Left lung (tissue), 10 donors: Measurements from ENCODE around the gene CAB39. TPM values are rescaled to one million over a fixed set of nuclear protein-coding genes. Genes with fewer than 3 reads are reported as not detected.

ENCODE experiments used
- ATAC-seq: fragments of 200-7000 bp; cut with Tn5 transposase; one replicate; pipeline ENCODE4 v1.9.1; 2020; ENCODE audit warnings: moderate library complexity
- DNase-seq, 4 donors: peaks; one replicate each; pipeline ENCODE4 v3.0.0-alpha.2; 2013 to 2020
- H3K27ac ChIP-seq, 2 donors: fragments of 200-600 bp; sonication (generic) in 1 of 2; one replicate each; pipeline versions ENCODE4 v1.5.0 to v1.8.0; 2020 to 2021
- H3K27me3 ChIP-seq, 2 donors: fragments of 200-600 bp; sonication (generic) in 1 of 2; one replicate each; pipeline versions ENCODE4 v1.5.0 to v1.8.0; 2020 to 2021
- H3K36me3 ChIP-seq, 2 donors: fragments of 200-600 bp; sonication (generic) in 1 of 2; one replicate each; pipeline versions ENCODE4 v1.5.0 to v1.8.0; 2020 to 2021
- H3K4me1 ChIP-seq, 2 donors: fragments of 200-600 bp; one replicate each; pipeline ENCODE4 v1.8.0; 2021
- H3K4me3 ChIP-seq, 2 donors: fragments of 200-600 bp; sonication (generic) in 1 of 2; one replicate each; pipeline versions ENCODE4 v1.5.0 to v1.8.0; 2020 to 2021; ENCODE audit warnings: mild to moderate bottlenecking in 1 of 2
- H3K9me3 ChIP-seq, 2 donors: fragments of 200-600 bp; sonication (generic) in 1 of 2; one replicate each; pipeline versions ENCODE4 v1.5.0 to v1.8.0; 2020 to 2021
- CTCF ChIP-seq, 2 donors: fragments of 200-600 bp; sonication (generic) in 1 of 2; IDR thresholded peaks; one replicate each; pipeline versions ENCODE4 v1.5.0 to v1.8.0; 2021; ENCODE audit warnings: antibody characterized with exemption in 2 of 2
- intact Hi-C, 2 donors: fragments of 100-400 bp; cut with DNase I; formaldehyde crosslinking; loops; one replicate each; pipeline versions ENCODE4 v1.11.2 to v1.14.2; 2022
- polyA plus RNA-seq, 6 donors: library from polyadenylated mRNA; unstranded; fragments of 120-200 nt; gene quantifications; one replicate each; pipeline ENCODE4 v1.2.1, GENCODE V29; 2013; ENCODE audit not compliant: insufficient read length in 6 of 6
- total RNA-seq, 2 donors: library from RNA; stranded (reverse); fragmentation: NEBNext Ultra II Directional; extraction: Animal tissue kit (Norgen Biotek cat#: 25700); gene quantifications; one replicate each; pipeline ENCODE4 v1.2.1, GENCODE V29; 2021
- donor health status: DM: no; HTN: yes; CAD: no.
- donor health status: DM: no; HTN: no; CAD: no.

The CAB39 gene
- total and polyA plus RNA-seq, 8 donors: 52.9 to 86.5 (median 63.3) TPM

- Histone ChIP-seq H3K36me3 (no peaks in the 10 kb centered on the region), H3K4me1 (peaks cover 0 to 34% of the 10 kb centered on the region in 2 donors), H3K9me3 (no peaks in the 10 kb centered on the region), H3K4me3 (no peak overlapping the region), H3K27ac (no peak overlapping the region), H3K27me3 (no peaks in the 10 kb centered on the region)
- ATAC-seq (no peak), DNase-seq (no peak)
- TF ChIP-seq CTCF (IDR thresholded peaks at IDR 0.05): no peak
- intact Hi-C loops: no loop called here
These were observed 41.5 kb upstream of the CAB39 start for GRCh38 chr2:230671117-230671516.

- Histone ChIP-seq H3K36me3 (no peaks in the 10 kb centered on the region), H3K27ac (no peak overlapping the region), H3K4me3 (no peak overlapping the region), H3K27me3 (no peaks in the 10 kb centered on the region), H3K9me3 (peaks cover 0 to 1% of the 10 kb centered on the region in 2 donors), H3K4me1 (peaks cover 0 to 32% of the 10 kb centered on the region in 2 donors)
- TF ChIP-seq CTCF (IDR thresholded peaks at IDR 0.05): no peak
- no peak for DNase-seq
- no peak for ATAC-seq
- intact Hi-C loops: no loop called here
These were observed 39.8 kb upstream of the CAB39 start for GRCh38 chr2:230672836-230673235.

- TF ChIP-seq CTCF (IDR thresholded peaks at IDR 0.05): no peak
- Histone ChIP-seq H3K27me3 (no peaks in the 10 kb centered on the region), H3K4me1 (peaks cover 0 to 31% of the 10 kb centered on the region in 2 donors), H3K36me3 (no peaks in the 10 kb centered on the region), H3K4me3 (no peak overlapping the region), H3K27ac (no peak overlapping the region), H3K9me3 (peaks cover 0 to 5% of the 10 kb centered on the region in 2 donors)
- DNase-seq (no peak), ATAC-seq (no peak)
- intact Hi-C loops: no loop called here
These were observed 38.2 kb upstream of the CAB39 start for GRCh38 chr2:230674401-230674800.

DNA sequence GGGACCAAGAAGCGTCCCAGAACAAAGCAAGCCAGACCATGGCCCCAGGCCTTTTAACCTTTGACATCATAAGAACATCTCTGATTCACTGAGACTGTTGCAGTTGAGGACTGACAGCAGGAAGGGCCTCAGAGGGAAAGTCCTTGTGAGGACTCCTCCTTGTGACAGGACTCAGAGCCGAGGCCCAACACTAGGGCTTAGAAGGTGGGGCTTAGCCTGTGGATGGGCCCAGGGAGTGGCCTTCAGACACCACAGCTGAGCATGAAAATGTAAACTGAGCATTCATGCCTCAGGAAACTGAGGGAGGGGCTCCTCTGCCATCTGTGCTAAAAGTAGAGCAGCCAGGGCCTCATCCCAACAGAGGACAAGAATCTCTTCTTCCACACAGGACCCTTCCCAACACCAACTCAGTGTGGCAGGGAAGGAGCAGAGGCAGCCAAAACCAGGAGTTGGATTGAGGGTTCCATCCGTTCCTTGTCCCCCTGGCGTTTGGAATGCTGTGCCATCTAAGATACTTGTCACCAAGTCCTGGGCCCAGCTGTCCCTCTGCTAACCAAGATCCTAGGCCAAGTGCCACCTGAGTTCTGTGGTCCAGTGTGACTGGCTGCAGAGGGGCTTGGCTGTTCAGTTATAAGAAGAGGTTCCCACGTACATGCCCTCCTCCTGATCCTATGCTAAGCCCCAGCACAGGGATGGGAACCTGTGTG is 37.5 kb upstream of the CAB39 start:
- Histone ChIP-seq H3K27ac (no peak overlapping the region), H3K36me3 (no peaks in the 10 kb centered on the region), H3K4me1 (peaks cover 0 to 30% of the 10 kb centered on the region in 2 donors), H3K27me3 (no peaks in the 10 kb centered on the region), H3K9me3 (peaks cover 0 to 5% of the 10 kb centered on the region in 2 donors), H3K4me3 (no peak overlapping the region)
- no peak for DNase-seq
- TF ChIP-seq CTCF (IDR thresholded peaks at IDR 0.05): no peak
- no peak for ATAC-seq
- intact Hi-C loops: no loop called here

DNA sequence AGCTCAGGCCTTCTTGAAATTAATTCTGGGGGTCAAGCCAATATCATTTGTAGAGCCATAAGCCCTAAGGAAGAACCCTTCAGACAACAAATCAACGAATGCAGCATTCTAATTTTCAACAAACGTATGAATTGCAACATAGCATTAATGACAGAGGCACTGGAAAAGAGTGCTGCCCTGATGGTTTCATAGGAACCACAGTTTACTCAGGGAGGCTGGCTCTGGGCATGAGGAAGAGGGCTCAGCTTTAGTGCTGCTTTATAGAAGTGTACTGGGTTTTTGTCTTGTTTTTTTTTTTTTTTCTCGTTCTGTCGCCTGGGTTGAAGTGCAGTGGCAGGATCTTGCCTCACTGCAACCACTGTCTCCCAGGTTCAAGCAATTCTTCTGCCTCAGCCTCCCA is 36.1 kb upstream of the CAB39 start:
- peak; percentile 31 for ATAC-seq
- H3K4me1 ChIP-seq: peaks cover 0 to 30% of the 10 kb centered on the region in 2 donors
- intact Hi-C loops: no loop called here
- H3K27ac ChIP-seq: no peak overlapping the region
- H3K36me3 ChIP-seq: no peaks in the 10 kb centered on the region
- no peaks in the 10 kb centered on the region for H3K27me3 ChIP-seq
- peaks cover 0 to 5% of the 10 kb centered on the region in 2 donors for H3K9me3 ChIP-seq
- no peak for TF ChIP-seq CTCF (IDR thresholded peaks at IDR 0.05)
- no peak for DNase-seq
- H3K4me3 ChIP-seq: no peak overlapping the region
